BLaER1 treated with 17β-estradiol and CSF1 and Interleukin-3, amounts not matched to agents 10 nM and 100 nM (cell line): Measurements from ENCODE around the gene CACNB4.

Experiments used
- H3K27ac ChIP-seq, 11 experiments: shearing (Covaris generic); formaldehyde crosslinking; 2 replicates each; pipeline ENCODE4 v1.8.1; 2022
- H3K27me3 ChIP-seq, 11 experiments: shearing (Covaris generic); formaldehyde crosslinking; 2 replicates each; pipeline ENCODE4 v1.8.1; 2022
- H3K36me3 ChIP-seq, 11 experiments: shearing (Covaris generic); formaldehyde crosslinking; 2 replicates each; pipeline ENCODE4 v1.8.1; 2022
- H3K4me1 ChIP-seq, 10 experiments: shearing (Covaris generic); formaldehyde crosslinking; 2 replicates each; pipeline ENCODE4 v1.8.1; 2022
- H3K4me2 ChIP-seq, 11 experiments: shearing (Covaris generic); formaldehyde crosslinking; 2 replicates each; pipeline ENCODE4 v1.8.1; 2022
- H3K4me3 ChIP-seq, 10 experiments: shearing (Covaris generic); formaldehyde crosslinking; 2 replicates each; pipeline ENCODE4 v1.8.1; 2022
- H3K9ac ChIP-seq, 11 experiments: shearing (Covaris generic); formaldehyde crosslinking; 2 replicates each; pipeline ENCODE4 v1.8.1; 2022
- H3K9me3 ChIP-seq, 11 experiments: shearing (Covaris generic); formaldehyde crosslinking; replicated peaks in 1 of 11; 2 replicates each; pipeline ENCODE4 v1.8.1; 2022
- H4K20me1 ChIP-seq, 11 experiments: shearing (Covaris generic); formaldehyde crosslinking; 2 replicates each; pipeline ENCODE4 v1.8.1; 2022
- Cebpa-rat ChIP-seq, 11 experiments: shearing (Covaris generic); IDR thresholded peaks; 2 replicates each; pipeline ENCODE4 v1.8.1; 2022

CACNB4 gene

DNA sequence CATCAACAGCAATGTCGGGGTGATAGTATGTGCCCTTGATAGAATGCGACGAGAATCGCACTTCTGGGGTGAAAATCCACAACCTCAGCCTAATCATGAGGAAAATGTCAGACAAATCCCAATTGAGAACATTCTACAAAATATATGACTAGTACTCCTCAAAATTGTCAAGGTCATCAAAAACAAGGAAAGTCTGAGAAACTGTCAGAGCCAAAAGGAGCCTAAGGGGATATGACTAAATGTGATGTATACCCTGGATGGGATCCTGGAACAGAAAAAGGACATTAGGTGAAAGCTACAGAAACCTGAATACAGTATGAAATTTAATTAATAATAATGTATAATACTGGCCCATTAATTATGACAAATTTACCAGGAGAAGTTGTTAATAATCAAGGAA, 7.6 kb upstream of the CACNB4 start:
- Histone ChIP-seq H4K20me1 (no peaks in the 10 kb centered on the region), H3K4me2 (no peak overlapping the region)
- no peak for TF ChIP-seq Cebpa-rat (IDR thresholded peaks at IDR 0.05)

GRCh38 chr2:152103271-152103670, 4.4 kb upstream of the CACNB4 start:
- Histone ChIP-seq H3K9ac (no peak overlapping the region), H3K36me3 (no peaks in the 10 kb centered on the region), H3K27ac (no peak overlapping the region), H4K20me1 (peaks cover 0 to 11% (median under 1%) of the 10 kb centered on the region in 11 experiments; a peak in 5 of 22 replicates), H3K4me2 (no peak overlapping the region), H3K27me3 (peaks cover 28 to 36% (median 34%) of the 10 kb centered on the region in 11 experiments), H3K4me1 (peaks cover 4 to 13% (median 9%) of the 10 kb centered on the region in 10 experiments; a peak in 17 of 20 replicates), H3K9me3 (no peaks in the 10 kb centered on the region), H3K4me3 (no peak overlapping the region)
- TF ChIP-seq Cebpa-rat (IDR thresholded peaks at IDR 0.05): no peak

More for the DNA sequence above, 7.6 kb upstream of the CACNB4 start:
- Histone ChIP-seq H3K4me1 (no peaks in the 10 kb centered on the region), H3K27ac (no peak overlapping the region), H3K9ac (no peak overlapping the region), H3K9me3 (no peaks in the 10 kb centered on the region), H3K4me3 (no peak overlapping the region), H3K36me3 (no peaks in the 10 kb centered on the region), H3K27me3 (peaks cover 0 to 4% (median 2%) of the 10 kb centered on the region in 11 experiments; a peak in 15 of 22 replicates)

GRCh38 chr2:152100961-152101360, 2.1 kb upstream of the CACNB4 start:
- Histone ChIP-seq H3K4me2 (no peak overlapping the region), H3K9me3 (no peaks in the 10 kb centered on the region), H3K4me1 (peaks cover 4 to 22% (median 14%) of the 10 kb centered on the region in 10 experiments; a peak in 17 of 20 replicates), H3K36me3 (no peaks in the 10 kb centered on the region), H3K27ac (no peak overlapping the region), H3K9ac (no peak overlapping the region), H3K27me3 (peaks cover 51 to 59% (median 57%) of the 10 kb centered on the region in 11 experiments), H4K20me1 (peaks cover 0 to 22% (median 5%) of the 10 kb centered on the region in 11 experiments; a peak in 6 of 22 replicates), H3K4me3 (no peak overlapping the region)
- TF ChIP-seq Cebpa-rat (IDR thresholded peaks at IDR 0.05): no peak

DNA sequence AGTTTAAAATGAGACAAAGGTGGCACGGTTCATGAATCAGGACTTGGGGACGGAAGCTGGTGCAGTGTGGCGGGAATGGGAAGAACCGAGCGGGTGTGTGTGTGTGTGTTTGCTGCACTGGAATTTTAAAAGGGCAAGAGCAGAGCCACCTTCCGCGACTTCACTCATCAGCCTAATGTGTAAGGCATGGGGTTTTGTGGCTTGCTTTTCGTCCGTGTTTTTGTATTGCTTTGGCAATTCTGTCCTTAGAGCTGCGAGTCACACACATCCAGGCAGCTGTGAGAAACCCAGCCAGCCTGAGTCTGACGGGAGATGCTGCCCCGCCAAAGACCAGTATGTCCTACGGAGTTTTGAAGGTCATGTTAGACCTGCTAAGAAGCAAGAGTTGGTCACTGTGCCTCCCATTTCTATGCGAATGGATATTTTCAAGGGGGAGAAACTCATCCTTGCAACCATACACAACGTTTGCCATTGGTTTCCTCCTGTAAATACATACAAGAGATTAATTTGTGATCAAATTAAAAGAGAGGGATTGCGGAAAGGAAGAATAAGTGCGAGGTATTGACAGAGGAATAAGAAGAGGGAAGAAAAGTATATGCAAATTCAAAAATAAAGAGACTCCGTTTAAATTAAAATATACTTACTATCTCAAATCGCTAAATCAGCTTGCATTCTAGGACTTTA, 665 bp upstream of the CACNB4 start:
- Histone ChIP-seq H3K4me2 (peak overlapping the region; percentile 87 to 100 (median 98)), H3K27ac (no peak overlapping the region), H4K20me1 (peaks cover 0 to 22% (median 5%) of the 10 kb centered on the region in 11 experiments; a peak in 6 of 22 replicates), H3K9me3 (no peaks in the 10 kb centered on the region), H3K27me3 (peaks cover 52 to 73% (median 67%) of the 10 kb centered on the region in 11 experiments), H3K36me3 (no peaks in the 10 kb centered on the region), H3K9ac (peak overlapping the region; percentile 26 to 77 (median 56); a peak in 16 of 22 replicates), H3K4me3 (peak overlapping the region; percentile 58 to 76 (median 66)), H3K4me1 (peaks cover 4 to 22% (median 14%) of the 10 kb centered on the region in 10 experiments; a peak in 17 of 20 replicates)
- TF ChIP-seq Cebpa-rat (IDR thresholded peaks at IDR 0.05): no peak

- H3K27me3 ChIP-seq: peaks cover 52 to 77% (median 67%) of the 10 kb centered on the region in 11 experiments
- H3K27ac ChIP-seq: no peak overlapping the region
- H3K4me1 ChIP-seq: peaks cover 4 to 22% (median 14%) of the 10 kb centered on the region in 10 experiments; a peak in 17 of 20 replicates
- H3K4me2 ChIP-seq: peak overlapping the region; percentile 87 to 100 (median 98)
- no peak for TF ChIP-seq Cebpa-rat (IDR thresholded peaks at IDR 0.05)
- H3K4me3 ChIP-seq: peak overlapping the region; percentile 58 to 76 (median 66); a peak in 18 of 20 replicates
- H3K9me3 ChIP-seq: no peaks in the 10 kb centered on the region
- no peaks in the 10 kb centered on the region for H3K36me3 ChIP-seq
- peaks cover 0 to 22% (median 5%) of the 10 kb centered on the region in 11 experiments; a peak in 6 of 22 replicates for H4K20me1 ChIP-seq
- H3K9ac ChIP-seq: no peak overlapping the region; a peak in 2 of 22 replicates
Measured at GRCh38 chr2:152097801-152098495, 896 bp downstream of the CACNB4 start.

- Histone ChIP-seq H3K27ac (no peak overlapping the region), H3K4me1 (peaks cover 4 to 22% (median 14%) of the 10 kb centered on the region in 10 experiments; a peak in 17 of 20 replicates), H3K4me3 (peak overlapping the region in 5 of 10 experiments; percentile 58 to 76 (median 63); a peak in 5 of 20 replicates), H3K27me3 (peaks cover 52 to 77% (median 67%) of the 10 kb centered on the region in 11 experiments), H3K9me3 (no peaks in the 10 kb centered on the region), H3K36me3 (no peaks in the 10 kb centered on the region), H4K20me1 (peaks cover 0 to 22% (median 5%) of the 10 kb centered on the region in 11 experiments; a peak in 6 of 22 replicates), H3K9ac (no peak overlapping the region), H3K4me2 (peak overlapping the region in 10 of 11 experiments; percentile 87 to 100 (median 98); a peak in 15 of 22 replicates)
- 0 out of 22 replicates have a peak, but pooled peaks of 1 of the 11 experiments have one; percentile 40 for TF ChIP-seq Cebpa-rat (IDR thresholded peaks at IDR 0.05)
Measured at GRCh38 chr2:152097290-152097800, 1.5 kb downstream of the CACNB4 start.

DNA sequence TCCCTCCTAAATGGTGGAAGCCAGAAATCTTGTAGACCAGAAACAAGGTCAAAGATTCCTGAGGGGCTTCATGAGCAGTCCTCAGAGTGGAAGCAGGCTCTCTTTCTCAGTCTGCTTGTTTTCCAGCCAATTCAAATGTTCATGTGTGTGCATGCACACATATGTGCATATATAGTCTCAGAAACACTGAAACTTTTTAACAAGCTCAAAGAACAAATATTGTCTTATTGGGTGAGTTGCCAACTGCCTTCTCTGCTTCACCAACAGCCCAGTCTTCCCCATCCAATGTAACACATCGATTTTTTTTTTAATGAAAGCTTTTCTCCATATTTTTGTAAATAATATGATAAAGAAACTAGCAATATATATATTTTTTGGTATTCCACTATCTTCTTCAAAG, 3.7 kb downstream of the CACNB4 start:
- Histone ChIP-seq H3K4me3 (no peak overlapping the region), H3K4me1 (peaks cover 5 to 23% (median 14%) of the 10 kb centered on the region in 10 experiments; a peak in 18 of 20 replicates), H3K9me3 (0 out of 22 replicates have a peak, but pooled peaks cover 0 to 4% (median 0%) of the 10 kb centered on the region in 11 experiments), H4K20me1 (peaks cover 0 to 22% (median 5%) of the 10 kb centered on the region in 11 experiments; a peak in 6 of 22 replicates), H3K9ac (no peak overlapping the region), H3K36me3 (no peaks in the 10 kb centered on the region), H3K27me3 (peaks cover 42 to 61% (median 51%) of the 10 kb centered on the region in 11 experiments), H3K4me2 (no peak overlapping the region), H3K27ac (no peak overlapping the region)
- TF ChIP-seq Cebpa-rat (IDR thresholded peaks at IDR 0.05): no peak

DNA sequence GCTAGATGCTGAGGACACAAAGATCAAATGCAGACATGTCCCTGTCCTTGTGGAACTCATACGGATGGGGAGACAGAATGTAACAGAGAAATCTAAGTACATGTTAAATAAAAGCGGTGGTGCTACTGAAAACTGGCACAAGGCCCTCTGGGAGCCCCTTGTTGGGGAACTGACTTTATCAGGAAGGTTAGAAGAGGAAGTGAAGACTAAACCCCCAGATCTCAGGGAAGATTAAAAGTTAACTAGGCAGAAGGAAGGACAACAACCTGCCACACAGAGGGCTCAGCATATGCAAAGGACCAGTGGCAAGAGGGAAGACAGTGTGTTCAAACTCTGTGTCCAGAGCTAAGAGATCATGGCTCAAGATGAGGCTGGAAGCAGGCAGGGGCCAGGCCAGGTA, 4.8 kb downstream of the CACNB4 start:
- Histone ChIP-seq H3K36me3 (no peaks in the 10 kb centered on the region), H4K20me1 (peaks cover 0 to 15% (median 5%) of the 10 kb centered on the region in 11 experiments; a peak in 6 of 22 replicates), H3K4me2 (no peak overlapping the region), H3K4me3 (no peak overlapping the region), H3K27me3 (peaks cover 31 to 50% (median 40%) of the 10 kb centered on the region in 11 experiments), H3K4me1 (peaks cover 6 to 29% (median 18%) of the 10 kb centered on the region in 10 experiments; a peak in 19 of 20 replicates), H3K27ac (no peak overlapping the region), H3K9me3 (0 out of 22 replicates have a peak, but pooled peaks cover 0 to 4% (median 0%) of the 10 kb centered on the region in 11 experiments), H3K9ac (no peak overlapping the region)
- TF ChIP-seq Cebpa-rat (IDR thresholded peaks at IDR 0.05): no peak
